LNCAP (cell line): Measurements from ENCODE around the gene LRTM2.

ENCODE experiments used
- TF ChIP-seq, protein P1 (sequence below): fragments of 450-650 bp; IDR thresholded peaks from 2 replicates; pipeline ENCODE4 v1.5.1; 2017; ENCODE audit warnings: mild to moderate bottlenecking

Gene LRTM2

GRCh38 chr12:1799051-1799881, 21.1 kb upstream of the LRTM2 start:
- TF ChIP-seq, protein P1, sequence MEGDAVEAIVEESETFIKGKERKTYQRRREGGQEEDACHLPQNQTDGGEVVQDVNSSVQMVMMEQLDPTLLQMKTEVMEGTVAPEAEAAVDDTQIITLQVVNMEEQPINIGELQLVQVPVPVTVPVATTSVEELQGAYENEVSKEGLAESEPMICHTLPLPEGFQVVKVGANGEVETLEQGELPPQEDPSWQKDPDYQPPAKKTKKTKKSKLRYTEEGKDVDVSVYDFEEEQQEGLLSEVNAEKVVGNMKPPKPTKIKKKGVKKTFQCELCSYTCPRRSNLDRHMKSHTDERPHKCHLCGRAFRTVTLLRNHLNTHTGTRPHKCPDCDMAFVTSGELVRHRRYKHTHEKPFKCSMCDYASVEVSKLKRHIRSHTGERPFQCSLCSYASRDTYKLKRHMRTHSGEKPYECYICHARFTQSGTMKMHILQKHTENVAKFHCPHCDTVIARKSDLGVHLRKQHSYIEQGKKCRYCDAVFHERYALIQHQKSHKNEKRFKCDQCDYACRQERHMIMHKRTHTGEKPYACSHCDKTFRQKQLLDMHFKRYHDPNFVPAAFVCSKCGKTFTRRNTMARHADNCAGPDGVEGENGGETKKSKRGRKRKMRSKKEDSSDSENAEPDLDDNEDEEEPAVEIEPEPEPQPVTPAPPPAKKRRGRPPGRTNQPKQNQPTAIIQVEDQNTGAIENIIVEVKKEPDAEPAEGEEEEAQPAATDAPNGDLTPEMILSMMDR = no peak

GRCh38 chr12:1799882-1800400, 20.4 kb upstream of the LRTM2 start:
- TF ChIP-seq, protein P1 = no peak

- TF ChIP-seq, protein P1 = no peak
Measured at GRCh38 chr12:1800401-1801302, 19.7 kb upstream of the LRTM2 start.

DNA sequence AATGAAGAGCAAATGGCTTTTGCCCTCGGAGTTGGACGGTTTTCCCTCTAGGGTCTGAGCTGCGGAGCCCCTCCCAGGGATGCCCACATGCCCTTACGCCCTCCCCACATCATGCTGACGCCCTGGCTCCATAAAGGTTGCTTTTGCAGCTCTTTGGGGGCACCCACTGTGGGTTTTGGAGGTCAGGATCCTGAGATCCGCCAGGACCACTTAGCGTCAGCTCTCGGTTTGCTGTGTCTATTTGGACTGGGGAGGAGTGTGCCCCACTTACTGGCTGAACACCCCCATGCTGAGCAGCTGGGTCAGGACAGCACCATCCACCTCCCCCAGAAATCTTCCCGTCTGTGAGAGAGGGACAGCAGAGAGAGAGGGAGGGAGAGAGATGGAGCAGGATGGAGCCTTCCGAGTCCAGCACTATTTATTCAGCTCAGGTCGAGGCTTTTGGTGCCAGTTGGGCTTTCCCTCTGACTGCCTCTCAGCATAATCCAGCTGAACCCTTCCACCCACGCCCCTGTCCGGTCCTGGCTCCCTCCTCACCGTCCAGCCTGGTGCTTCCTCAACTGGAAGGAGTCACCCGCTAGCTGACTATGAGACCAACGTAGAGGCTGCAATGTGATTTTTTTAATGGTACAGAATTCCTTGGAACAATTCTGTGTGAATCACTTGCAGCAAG, 18.9 kb upstream of the LRTM2 start:
- TF ChIP-seq, protein P1 = no peak

DNA sequence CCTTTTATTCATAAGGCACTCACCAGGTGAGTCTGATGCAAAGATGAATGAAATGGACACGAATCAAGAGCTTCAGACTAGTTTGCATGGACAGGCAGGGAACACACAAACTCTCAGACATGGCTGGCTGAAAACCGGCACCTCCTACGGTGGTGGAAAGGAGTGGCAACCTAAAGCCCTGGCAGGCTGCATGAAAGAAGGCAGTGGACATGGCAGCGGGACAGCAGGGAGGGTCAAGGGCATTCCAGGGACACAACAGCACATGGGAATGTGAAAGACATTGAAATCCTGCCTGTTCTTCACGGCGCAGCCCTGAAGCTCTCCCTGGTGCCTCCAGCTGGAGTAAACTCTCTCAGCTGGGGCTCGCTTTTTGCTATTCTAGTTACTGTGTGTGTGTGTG, 16.6 kb upstream of the LRTM2 start:
- TF ChIP-seq, protein P1 = no peak

- TF ChIP-seq, protein P1 = no peak
Measured at GRCh38 chr12:1804545-1805332, 15.6 kb upstream of the LRTM2 start.
